HCEC 1CT (cell line): ENCODE measurements around the gene ZFAND6.

ENCODE experiments used
- DNase-seq: peaks from one replicate; pipeline ENCODE4 v3.0.0-alpha.2; 2017

Gene ZFAND6

DNA sequence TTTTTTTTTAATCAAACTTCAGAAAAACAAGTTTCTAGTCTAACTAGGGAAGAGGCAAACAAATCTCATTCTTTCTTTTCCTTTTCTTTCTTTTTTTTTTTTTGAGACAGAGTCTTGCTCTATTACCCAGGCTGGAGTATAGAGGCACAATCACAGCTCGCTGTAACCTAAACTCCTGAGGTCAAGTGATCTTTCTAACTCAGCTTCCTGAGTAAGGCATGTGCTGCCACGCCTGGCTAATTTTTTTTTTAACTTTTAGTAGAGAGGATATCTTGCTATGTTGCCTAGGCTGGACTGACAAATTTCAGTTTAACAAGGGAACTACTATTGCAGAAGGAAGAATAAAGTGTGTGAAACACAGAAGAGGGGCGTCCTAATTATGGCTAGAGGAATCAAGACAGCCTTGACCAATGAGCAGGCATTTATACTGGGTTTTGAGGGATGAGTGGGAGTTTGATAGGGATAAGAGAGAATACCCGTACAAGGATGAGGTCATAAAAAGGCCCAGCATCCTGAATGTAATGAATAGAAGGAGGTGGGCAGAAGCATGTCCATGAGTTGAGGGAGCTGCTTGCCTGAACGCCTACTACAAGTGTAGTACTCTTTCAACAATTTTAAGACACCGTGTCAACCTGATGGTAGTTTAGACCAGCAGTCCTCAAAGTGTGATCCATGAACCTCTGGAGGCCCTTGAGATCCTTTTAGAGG, 6.7 kb upstream of the ZFAND6 start:
- DNase-seq, result no peak

- no peak for DNase-seq
Observed at GRCh38 chr15:80055933-80056332, 3.5 kb upstream of the ZFAND6 start.

DNA sequence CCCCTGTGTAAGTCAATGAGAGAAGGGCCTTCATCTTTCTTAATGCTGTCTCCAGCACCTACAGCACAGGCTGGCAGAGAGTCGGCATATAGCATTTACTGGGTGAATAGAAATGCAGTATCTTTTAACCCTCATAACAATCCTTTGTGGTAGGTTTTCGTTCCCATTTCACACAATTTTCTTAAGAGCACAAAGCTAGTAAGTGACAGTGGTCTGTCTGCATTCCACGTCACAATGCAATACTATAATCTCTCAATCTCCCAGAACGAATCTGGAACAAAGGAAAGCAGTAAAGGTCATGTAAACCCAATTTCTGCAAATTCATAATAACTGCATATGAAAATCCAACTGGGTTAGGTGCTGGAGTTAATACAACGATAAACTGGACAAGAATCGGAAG, 1.4 kb upstream of the ZFAND6 start:
- no peak for DNase-seq

DNA sequence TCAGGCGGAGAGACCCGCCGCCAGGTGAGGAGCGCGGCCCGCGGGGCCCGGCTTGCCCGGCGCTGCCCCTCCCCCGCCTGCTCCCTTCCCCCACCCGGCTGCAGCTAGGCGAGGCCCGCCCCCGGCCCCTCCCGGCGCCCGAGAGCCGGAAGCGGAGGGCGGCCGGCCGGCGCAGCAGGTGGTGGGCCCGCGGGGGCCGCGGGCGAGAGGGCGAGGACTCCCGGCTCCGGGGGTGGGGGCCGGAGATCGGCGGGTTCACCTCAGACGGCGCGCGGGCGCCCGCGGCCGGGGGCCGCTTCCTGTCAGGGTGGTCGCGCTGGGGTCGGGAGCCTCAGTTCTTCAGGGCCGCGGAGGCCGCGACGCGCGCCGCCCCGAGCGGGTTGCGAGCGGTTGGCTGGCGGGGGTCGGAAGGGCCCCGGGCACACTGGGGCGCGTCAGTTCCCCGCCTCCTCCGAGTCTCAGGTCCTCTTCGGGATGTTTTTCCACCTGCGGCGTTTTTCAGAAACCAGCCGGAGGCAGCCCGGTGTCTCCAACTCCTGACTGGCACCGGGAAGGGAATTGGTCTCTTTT, 395 bp downstream of the ZFAND6 start:
- DNase-seq, result peak; percentile 23

- peak; percentile 64 for DNase-seq
Observed at GRCh38 chr15:80060356-80061006, 1.0 kb downstream of the ZFAND6 start.

- DNase-seq, result no peak
Observed at GRCh38 chr15:80061582-80061981, 2.1 kb downstream of the ZFAND6 start.

DNA sequence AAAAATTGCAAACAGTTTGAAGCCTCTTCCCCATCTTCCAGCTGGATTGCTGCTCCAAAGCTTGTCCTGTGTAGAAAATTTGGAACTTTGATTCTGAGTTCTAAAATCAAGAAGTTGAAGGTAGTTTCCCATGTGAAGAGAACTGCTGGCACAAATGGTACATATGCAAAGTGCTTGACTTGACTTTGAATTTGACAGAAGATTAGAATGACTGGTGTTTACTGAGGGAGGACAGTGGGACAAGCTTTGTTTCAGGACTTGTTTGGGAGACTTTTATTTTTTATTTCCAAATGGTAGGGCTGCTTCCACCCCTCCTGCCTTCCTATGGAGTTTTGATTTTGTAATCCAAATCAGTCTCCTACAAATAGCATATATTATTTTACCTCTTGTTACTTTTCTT, 7.4 kb downstream of the ZFAND6 start:
- DNase-seq, result no peak

DNA sequence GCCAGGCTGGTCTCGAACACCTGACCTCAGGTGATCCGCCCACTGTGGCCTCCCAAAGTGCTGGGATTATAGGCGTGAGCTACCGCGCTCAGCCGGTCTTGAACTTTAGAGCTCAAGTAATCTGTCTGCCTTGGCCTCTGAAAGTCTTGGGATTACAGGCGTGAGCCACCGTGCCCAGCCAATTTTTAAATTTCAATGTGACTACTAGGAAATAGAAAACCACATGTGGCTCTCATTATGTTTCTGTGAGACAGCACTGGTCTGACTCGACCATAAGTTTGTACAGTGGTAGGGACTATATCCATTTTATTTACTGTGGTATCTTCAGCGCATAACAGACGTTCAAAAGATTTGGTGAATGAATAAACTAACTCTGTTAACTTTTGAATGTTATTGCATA, 9.1 kb downstream of the ZFAND6 start:
- no peak for DNase-seq

DNA sequence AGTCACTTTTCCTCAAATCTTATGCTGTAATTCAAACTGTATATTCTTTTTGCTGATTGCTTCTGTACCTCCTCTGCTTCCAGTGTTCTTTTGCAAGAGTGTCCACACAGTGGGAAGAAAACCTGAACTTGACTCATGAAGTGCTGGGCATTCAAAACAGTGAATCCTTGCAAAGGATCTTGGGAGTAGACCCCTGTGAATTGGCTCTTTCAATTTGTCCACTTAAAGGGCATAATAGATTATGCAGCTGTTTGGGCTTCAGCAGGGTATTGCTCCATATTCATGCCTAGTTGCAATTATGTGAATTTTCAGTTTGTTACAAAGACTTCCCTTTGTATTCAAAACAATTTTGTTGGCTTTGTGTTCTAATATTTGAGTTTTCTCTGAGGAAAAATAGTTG, 11.4 kb downstream of the ZFAND6 start:
- DNase-seq, result peak; percentile 44

- DNase-seq, result no peak
Observed at GRCh38 chr15:80071652-80072051, 12.2 kb downstream of the ZFAND6 start.

DNA sequence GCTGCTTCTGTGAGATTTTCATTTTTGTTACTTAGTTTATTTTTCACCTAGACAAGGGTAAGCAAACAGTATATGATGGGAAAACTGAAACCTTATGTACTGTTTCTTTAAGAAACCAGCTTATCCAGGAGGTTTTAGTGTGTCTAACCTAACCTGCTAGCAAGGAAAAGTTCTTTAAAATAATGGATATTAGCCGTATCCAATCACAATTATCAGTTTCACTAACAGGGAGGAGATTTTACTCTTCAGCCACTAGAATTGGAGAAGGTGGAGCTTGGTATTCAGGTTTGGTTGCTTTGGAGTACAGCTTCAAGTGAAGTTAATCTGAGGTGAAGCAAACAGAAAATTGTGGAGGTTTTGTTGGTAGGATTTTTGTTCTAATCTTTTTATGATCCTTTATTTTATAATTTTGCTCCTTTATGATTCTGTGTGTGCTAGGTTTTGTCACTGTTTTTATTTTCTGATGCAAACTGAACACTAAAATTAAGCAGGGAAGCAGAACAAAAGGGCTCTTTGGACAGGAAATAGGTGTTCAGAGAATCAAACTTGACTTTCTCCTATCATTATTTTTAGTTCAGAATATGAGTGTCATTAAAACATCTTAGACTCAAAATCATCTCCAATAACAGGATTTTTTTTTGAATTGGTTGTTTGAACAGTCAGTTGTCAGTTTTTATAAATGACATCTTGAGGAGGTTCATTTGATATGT, 13.0 kb downstream of the ZFAND6 start:
- DNase-seq, result peak; percentile 90

DNA sequence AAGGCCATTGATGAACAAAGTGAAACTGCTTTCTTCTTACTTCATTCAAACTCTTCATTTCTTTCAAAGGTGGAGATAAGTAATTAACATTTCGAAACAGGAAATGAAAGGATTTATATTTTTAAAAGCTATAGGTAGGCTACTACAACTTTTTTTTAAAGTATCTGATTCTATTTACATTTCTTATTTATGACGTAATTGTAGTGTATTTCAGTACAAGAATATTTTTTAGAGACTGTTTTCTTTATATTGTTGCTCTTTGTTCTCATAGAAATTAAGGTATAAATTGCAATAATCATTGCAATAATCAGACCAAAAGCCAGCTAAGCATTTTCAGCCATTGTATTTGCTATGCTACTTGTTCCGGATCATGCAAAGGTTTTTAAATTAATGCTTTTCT, 13.7 kb downstream of the ZFAND6 start:
- no peak for DNase-seq

DNA sequence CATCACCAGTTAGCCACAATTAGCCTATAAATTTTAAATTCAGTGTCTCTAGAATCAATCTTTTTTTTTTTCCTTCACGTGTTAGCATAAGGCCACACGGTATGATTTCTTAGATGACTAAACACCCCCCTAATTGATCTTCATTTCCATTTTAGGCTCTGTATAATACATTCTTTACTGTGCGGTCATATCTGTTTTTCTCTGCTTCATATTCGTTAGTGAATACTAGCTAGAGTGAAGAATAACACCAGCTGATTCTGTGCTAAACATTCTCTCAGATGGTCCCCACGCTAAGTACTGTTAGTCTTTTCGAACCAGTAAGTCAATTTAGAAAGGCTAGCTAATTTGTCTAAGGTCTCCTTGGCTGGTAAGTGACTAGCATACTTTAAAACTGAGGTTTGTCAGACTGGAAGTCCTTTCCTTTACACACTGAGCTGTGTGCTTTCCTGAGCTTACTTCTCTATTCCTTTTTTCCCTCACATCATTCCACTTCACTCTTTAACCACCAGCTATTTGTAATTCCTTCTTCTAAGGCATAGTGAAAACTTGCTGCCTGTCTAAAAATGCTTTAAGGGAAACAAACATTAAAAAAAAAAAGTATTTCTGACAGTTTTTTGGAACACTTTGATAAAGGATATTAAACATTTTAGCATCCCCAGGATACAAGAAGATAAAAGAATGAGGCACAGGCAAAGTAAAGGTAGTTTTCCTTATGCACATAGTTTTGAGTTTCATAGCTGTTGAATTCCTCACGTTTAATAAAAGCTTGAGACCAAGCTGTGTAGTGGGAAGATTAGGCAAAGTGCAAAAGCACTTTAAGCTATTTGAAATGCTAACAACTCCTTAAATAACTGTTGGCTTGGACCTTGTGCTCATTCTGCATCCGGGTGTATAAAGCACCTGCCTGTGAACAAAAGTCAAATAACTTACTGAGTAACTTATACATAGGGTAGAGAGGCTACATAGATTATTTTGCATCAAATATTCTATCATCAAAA, 17.1 kb downstream of the ZFAND6 start:
- DNase-seq, result peak; percentile 65

- no peak for DNase-seq
Observed at GRCh38 chr15:80081390-80081789, 21.9 kb downstream of the ZFAND6 start.

GRCh38 chr15:80087104-80087503, 27.6 kb downstream of the ZFAND6 start:
- DNase-seq, result no peak

- DNase-seq, result no peak
Observed at GRCh38 chr15:80090041-80090440, 30.6 kb downstream of the ZFAND6 start.

DNA sequence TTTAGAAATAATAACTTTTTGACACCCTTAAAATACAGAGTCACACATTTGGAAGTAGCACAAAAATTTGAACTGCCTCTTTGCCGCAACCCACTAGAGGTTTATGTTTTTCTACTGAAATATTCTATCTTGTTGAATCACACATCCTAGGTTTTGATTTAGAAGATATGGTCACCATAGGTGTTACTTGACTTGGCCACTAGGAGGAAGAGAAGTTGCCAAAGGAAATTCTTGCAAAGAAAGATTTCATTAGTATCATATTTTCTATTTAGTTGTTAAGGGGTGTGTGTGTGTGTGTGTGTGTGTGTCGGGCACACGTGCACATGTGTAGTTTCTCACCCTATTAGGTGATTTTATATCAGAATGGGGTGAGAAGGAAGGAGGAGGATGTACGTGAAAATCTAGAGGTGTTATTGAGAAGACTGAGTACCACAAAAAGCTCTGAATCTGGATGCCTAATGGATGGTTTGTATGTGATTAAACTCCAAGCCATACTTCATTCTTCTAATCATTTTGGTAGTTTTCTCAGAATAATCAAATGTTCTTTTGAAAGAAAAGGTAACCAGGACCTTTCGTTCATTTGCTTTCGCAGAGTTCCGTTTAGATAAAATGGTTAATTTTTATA, 31.5 kb downstream of the ZFAND6 start:
- peak; percentile 10 for DNase-seq

DNA sequence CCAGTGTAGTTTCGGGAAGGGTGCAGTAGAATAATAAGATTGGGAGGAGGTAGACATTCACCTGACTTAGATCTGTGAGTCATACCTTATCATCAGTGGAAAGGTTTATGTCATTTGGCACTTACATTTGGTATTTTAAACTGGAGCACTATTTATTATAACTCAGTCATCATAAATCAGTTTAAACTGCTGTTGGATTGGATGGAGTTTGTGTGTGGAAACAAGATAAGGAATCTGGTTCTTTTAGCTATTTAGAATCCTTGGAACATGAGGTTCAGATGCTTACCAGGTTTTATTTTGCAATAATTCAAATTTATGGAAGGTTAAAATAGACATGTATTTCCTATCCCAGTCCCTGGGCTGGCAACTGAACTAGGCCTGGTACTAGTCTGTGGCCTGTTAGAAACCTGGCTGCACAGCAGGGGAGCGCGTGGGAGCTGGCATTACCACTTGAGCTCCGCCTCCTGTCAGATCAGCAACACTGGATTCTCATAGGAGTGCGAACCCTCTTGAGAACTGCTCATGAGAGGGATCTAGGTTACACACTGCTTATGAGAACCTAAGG, 34.5 kb downstream of the ZFAND6 start:
- peak; percentile 5 for DNase-seq

DNA sequence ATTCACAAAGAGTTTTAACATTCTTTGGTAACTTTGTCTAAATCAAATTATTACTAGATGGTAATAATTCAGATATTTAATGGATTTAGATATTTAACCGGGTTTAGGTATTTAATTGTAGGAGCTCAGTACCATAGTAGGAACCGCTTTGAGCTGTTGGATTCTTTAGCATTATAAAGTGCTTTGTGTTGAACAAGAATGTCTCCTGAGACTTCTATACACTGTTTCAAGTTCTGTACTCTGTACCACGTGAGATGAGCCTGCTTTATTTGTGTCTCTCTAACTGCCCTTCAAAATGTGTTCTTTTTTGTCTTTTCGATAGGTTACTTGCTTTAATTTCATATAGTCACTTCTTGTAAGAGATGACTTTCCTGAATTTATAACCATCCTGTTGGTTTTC, 36.0 kb downstream of the ZFAND6 start:
- no peak for DNase-seq

- no peak for DNase-seq
Observed at GRCh38 chr15:80095969-80096368, 36.5 kb downstream of the ZFAND6 start.

GRCh38 chr15:80098341-80098740, 38.9 kb downstream of the ZFAND6 start:
- no peak for DNase-seq

- no peak for DNase-seq
Observed at GRCh38 chr15:80099241-80099640, 39.8 kb downstream of the ZFAND6 start.
